GM23338 (cell line): Measurements from ENCODE around the gene PPP2R3B.
"Not testable (repeated sequence)": the region's sequence is repeated elsewhere in the genome, so short reads cannot be mapped to it uniquely, and the experiment has no call there.

ENCODE experiments used
- CREB1 ChIP-seq: fragments of 250-450 bp; sonication (Bioruptor Pico); IDR thresholded peaks from 2 replicates; pipeline ENCODE4 v1.5.0; 2020; ENCODE audit warnings: low read depth, mild to moderate bottlenecking, moderate library complexity
- EZH2 ChIP-seq: fragments of 200-600 bp; sonication (generic); IDR thresholded peaks from one replicate; pipeline ENCODE4 v1.8.0; 2017; ENCODE audit warnings: antibody characterized with exemption, mild to moderate bottlenecking, low read depth; ENCODE audit not compliant: unreplicated experiment
- EZH2phosphoT487 ChIP-seq: fragments of 200-600 bp; sonication (generic); IDR thresholded peaks from one replicate; pipeline ENCODE4 v1.8.1; 2018; ENCODE audit warnings: antibody characterized with exemption; ENCODE audit not compliant: unreplicated experiment
- NANOG ChIP-seq: IDR thresholded peaks from 2 replicates; pipeline ENCODE4 v1.6.1; 2016; ENCODE audit warnings: antibody characterized with exemption, borderline replicate concordance
- POLR2AphosphoS5 ChIP-seq: IDR thresholded peaks from 2 replicates; pipeline ENCODE4 v1.6.1; 2016; ENCODE audit warnings: antibody characterized with exemption, low read depth
- STAT1 ChIP-seq: IDR thresholded peaks from one replicate; pipeline ENCODE4 v1.6.1; 2016; ENCODE audit warnings: antibody characterized with exemption; ENCODE audit not compliant: unreplicated experiment
- ZNF114 ChIP-seq: fragments of 250-450 bp; sonication (Bioruptor Pico); IDR thresholded peaks from 2 replicates; pipeline ENCODE4 v1.5.0; 2020; ENCODE audit warnings: mild to moderate bottlenecking, moderate library complexity
- TF ChIP-seq, protein P1 (sequence below), 2 experiments: fragments of 200-600 bp in 1 of 2; sonication (generic) in 1 of 2; conservative IDR thresholded peaks; 2 replicates each; pipeline versions ENCODE4 v1.5.1 to v1.6.1; 2016 to 2017; ENCODE audit warnings: antibody characterized with exemption in 2 of 2, low read depth in 2 of 2, mild to moderate bottlenecking in 2 of 2, moderate library complexity in 1 of 2
- TF ChIP-seq, protein P2 (sequence below): IDR thresholded peaks from one replicate; pipeline ENCODE4 v1.6.1; 2018; ENCODE audit warnings: antibody characterized with exemption; ENCODE audit not compliant: unreplicated experiment
- TF ChIP-seq, protein P3 (sequence below): IDR thresholded peaks from 2 replicates; pipeline ENCODE4 v1.6.1; 2016; ENCODE audit warnings: antibody characterized with exemption

DNA sequence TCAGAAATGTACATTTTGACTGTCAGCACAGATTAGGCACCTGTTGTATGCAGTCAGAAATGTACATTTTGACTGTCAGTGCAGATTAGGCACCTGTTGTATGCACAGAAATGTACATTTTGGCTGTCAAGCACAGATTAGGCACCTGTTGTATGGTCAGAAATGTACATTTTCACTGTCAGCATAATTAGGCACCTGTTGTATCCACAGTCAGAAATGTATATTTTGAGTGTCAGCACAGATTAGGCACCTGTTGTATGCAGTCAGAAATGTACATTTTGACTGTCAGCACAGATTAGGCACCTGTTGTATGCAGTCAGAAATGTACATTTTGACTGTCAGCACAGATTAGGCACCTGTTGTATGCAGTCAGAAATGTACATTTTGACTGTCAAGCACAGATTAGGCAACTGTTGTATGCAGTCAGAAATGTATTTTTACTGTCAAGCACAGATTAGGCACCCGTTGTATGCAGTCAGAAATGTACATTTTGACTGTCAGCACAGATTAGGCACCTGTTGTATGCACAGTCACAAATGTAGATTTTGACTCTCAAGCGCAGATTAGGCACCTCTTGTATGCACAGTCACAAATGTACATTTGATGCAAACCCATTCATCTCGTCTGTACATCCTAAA is 80.0 kb downstream of the PPP2R3B start:
- TF ChIP-seq, protein P1, sequence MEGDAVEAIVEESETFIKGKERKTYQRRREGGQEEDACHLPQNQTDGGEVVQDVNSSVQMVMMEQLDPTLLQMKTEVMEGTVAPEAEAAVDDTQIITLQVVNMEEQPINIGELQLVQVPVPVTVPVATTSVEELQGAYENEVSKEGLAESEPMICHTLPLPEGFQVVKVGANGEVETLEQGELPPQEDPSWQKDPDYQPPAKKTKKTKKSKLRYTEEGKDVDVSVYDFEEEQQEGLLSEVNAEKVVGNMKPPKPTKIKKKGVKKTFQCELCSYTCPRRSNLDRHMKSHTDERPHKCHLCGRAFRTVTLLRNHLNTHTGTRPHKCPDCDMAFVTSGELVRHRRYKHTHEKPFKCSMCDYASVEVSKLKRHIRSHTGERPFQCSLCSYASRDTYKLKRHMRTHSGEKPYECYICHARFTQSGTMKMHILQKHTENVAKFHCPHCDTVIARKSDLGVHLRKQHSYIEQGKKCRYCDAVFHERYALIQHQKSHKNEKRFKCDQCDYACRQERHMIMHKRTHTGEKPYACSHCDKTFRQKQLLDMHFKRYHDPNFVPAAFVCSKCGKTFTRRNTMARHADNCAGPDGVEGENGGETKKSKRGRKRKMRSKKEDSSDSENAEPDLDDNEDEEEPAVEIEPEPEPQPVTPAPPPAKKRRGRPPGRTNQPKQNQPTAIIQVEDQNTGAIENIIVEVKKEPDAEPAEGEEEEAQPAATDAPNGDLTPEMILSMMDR (conservative IDR thresholded peaks at IDR 0.05; ENCODE audit: low read depth in 2 of 2), result not testable (repeated sequence)
- not testable (repeated sequence) for TF ChIP-seq EZH2; CREB1 (CRISPR knock-in tag); POLR2AphosphoS5; ZNF114 (CRISPR knock-in tag); STAT1; EZH2phosphoT487; NANOG
- TF ChIP-seq, protein P2, sequence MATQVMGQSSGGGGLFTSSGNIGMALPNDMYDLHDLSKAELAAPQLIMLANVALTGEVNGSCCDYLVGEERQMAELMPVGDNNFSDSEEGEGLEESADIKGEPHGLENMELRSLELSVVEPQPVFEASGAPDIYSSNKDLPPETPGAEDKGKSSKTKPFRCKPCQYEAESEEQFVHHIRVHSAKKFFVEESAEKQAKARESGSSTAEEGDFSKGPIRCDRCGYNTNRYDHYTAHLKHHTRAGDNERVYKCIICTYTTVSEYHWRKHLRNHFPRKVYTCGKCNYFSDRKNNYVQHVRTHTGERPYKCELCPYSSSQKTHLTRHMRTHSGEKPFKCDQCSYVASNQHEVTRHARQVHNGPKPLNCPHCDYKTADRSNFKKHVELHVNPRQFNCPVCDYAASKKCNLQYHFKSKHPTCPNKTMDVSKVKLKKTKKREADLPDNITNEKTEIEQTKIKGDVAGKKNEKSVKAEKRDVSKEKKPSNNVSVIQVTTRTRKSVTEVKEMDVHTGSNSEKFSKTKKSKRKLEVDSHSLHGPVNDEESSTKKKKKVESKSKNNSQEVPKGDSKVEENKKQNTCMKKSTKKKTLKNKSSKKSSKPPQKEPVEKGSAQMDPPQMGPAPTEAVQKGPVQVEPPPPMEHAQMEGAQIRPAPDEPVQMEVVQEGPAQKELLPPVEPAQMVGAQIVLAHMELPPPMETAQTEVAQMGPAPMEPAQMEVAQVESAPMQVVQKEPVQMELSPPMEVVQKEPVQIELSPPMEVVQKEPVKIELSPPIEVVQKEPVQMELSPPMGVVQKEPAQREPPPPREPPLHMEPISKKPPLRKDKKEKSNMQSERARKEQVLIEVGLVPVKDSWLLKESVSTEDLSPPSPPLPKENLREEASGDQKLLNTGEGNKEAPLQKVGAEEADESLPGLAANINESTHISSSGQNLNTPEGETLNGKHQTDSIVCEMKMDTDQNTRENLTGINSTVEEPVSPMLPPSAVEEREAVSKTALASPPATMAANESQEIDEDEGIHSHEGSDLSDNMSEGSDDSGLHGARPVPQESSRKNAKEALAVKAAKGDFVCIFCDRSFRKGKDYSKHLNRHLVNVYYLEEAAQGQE, result not testable (repeated sequence)
- TF ChIP-seq, protein P3, sequence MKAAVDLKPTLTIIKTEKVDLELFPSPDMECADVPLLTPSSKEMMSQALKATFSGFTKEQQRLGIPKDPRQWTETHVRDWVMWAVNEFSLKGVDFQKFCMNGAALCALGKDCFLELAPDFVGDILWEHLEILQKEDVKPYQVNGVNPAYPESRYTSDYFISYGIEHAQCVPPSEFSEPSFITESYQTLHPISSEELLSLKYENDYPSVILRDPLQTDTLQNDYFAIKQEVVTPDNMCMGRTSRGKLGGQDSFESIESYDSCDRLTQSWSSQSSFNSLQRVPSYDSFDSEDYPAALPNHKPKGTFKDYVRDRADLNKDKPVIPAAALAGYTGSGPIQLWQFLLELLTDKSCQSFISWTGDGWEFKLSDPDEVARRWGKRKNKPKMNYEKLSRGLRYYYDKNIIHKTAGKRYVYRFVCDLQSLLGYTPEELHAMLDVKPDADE, result not testable (repeated sequence)
